ENCODE measurements around the gene CCNDBP1. TPM values are rescaled to one million over a fixed set of nuclear protein-coding genes. Genes with fewer than 3 reads are reported as not detected.

CCNDBP1 gene
- total RNA-seq, 4 donors from 2014 or later: 44.9 to 87.2 (median 69.6) TPM

GRCh38 chr15:43184407-43185124, 637 bp upstream of the CCNDBP1 start:
- Histone ChIP-seq H3K4me3 (peak overlapping the region; percentile 76 to 86 (median 82)), H3K4me1 (peaks cover 28 to 58% (median 38%) of the 10 kb centered on the region in 4 donors), H3K27me3 (no peaks in the 10 kb centered on the region), H3K36me3 (peaks cover 0 to 29% (median 7%) of the 10 kb centered on the region in 4 donors), H3K27ac (replicated peaks in 1 of 4) (peak overlapping the region; percentile 82 to 94 (median 88)), H3K9me3 (no peaks in the 10 kb centered on the region)
- intact Hi-C loops (cut with DNase I): loop anchor here (5.0 to 10.0 kb wide), 2 partner anchors 50 to 103 kb away; partner anchors contain the start of gene TMEM62
- 60% methylated on average over 9 of the region's 9 CpGs for WGBS
- no peak for TF ChIP-seq POLR2AphosphoS5 (IDR thresholded peaks at IDR 0.05)
- TF ChIP-seq, protein P1, sequence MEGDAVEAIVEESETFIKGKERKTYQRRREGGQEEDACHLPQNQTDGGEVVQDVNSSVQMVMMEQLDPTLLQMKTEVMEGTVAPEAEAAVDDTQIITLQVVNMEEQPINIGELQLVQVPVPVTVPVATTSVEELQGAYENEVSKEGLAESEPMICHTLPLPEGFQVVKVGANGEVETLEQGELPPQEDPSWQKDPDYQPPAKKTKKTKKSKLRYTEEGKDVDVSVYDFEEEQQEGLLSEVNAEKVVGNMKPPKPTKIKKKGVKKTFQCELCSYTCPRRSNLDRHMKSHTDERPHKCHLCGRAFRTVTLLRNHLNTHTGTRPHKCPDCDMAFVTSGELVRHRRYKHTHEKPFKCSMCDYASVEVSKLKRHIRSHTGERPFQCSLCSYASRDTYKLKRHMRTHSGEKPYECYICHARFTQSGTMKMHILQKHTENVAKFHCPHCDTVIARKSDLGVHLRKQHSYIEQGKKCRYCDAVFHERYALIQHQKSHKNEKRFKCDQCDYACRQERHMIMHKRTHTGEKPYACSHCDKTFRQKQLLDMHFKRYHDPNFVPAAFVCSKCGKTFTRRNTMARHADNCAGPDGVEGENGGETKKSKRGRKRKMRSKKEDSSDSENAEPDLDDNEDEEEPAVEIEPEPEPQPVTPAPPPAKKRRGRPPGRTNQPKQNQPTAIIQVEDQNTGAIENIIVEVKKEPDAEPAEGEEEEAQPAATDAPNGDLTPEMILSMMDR (IDR thresholded peaks at IDR 0.05): no peak
- TF ChIP-seq POLR2A (IDR thresholded peaks at IDR 0.05; ENCODE audit: low read depth): no peak
- no peak for DNase-seq (ENCODE audit: extremely low spot score)

DNA sequence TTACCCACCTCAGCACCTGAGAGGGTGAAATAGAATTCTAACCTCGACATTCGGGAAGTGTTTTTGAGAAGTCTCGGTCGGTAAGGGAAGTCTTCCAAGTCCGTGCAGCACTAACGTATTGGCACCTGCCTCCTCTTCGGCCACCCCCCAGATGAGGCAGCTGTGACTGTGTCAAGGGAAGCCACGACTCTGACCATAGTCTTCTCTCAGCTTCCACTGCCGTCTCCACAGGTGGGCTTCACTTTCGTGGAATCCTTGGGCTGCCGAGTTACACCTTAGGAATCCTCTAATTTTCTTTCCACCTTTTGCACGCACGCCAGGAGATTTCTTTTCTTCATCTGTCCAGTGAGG, 775 bp downstream of the CCNDBP1 start:
- Histone ChIP-seq H3K4me3 (peak overlapping the region; percentile 76 to 86 (median 82)), H3K9me3 (no peaks in the 10 kb centered on the region), H3K36me3 (peaks cover 2 to 37% (median 13%) of the 10 kb centered on the region in 4 donors), H3K27me3 (no peaks in the 10 kb centered on the region), H3K27ac (replicated peaks in 1 of 4) (peak overlapping the region; percentile 82 to 94 (median 88)), H3K4me1 (peaks cover 41 to 71% (median 51%) of the 10 kb centered on the region in 4 donors)
- WGBS: 2% methylated on average over 13 of the region's 13 CpGs
- TF ChIP-seq POLR2AphosphoS5 (IDR thresholded peaks at IDR 0.05) (no peak), EP300 (IDR thresholded peaks at IDR 0.05) (no peak), POLR2A (IDR thresholded peaks at IDR 0.05; ENCODE audit: low read depth) (no peak)
- TF ChIP-seq, protein P1 (IDR thresholded peaks at IDR 0.05): no peak
- DNase-seq (ENCODE audit: extremely low spot score): no peak
- intact Hi-C loops (cut with DNase I): loop anchor here (5.0 to 10.0 kb wide), 2 partner anchors 51 to 101 kb away; partner anchors contain the start of gene TMEM62

GRCh38 chr15:43187544-43188155, 2.4 kb downstream of the CCNDBP1 start:
- peaks cover 18 to 40% (median 27%) of the 10 kb centered on the region in 4 donors for H3K36me3 ChIP-seq
- intact Hi-C loops (cut with DNase I): loop anchor here (5.0 to 10.0 kb wide), 2 partner anchors 53 to 100 kb away; partner anchors contain the start of gene TMEM62

DNA sequence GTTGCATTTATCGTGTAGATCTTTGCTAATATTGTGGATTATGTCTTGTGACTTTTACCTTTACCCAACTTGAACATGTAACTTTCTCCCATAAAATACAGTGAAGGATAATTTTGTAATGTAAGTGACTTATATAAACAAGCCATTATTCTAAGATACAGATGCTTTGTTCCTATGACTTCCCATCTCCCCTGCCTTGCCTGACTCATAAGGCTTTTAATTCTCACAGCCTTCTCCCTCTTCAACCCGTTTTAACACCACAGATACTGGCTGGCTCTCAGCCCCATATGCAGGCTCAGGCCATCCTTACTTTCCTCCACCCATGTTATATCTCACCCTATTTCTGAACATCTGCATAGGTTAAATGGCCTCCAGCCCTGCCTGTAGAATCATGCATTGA, 4.1 kb downstream of the CCNDBP1 start:
- intact Hi-C loops (cut with DNase I): loop anchor here (5.0 to 10.0 kb wide), 2 partner anchors 54 to 98 kb away; partner anchors contain the start of gene TMEM62
- no peak for DNase-seq (ENCODE audit: extremely low spot score)
- no peak for TF ChIP-seq POLR2A (IDR thresholded peaks at IDR 0.05; ENCODE audit: low read depth)
- TF ChIP-seq EP300 (IDR thresholded peaks at IDR 0.05): no peak
- TF ChIP-seq POLR2AphosphoS5 (IDR thresholded peaks at IDR 0.05): no peak
- TF ChIP-seq, protein P1 (IDR thresholded peaks at IDR 0.05): no peak
- WGBS: 74% methylated on average over 2 of the region's 2 CpGs
- no peak overlapping the region for H3K27ac ChIP-seq (replicated peaks in 1 of 4)
- peaks cover 35 to 55% (median 45%) of the 10 kb centered on the region in 4 donors for H3K4me1 ChIP-seq
- peaks cover 28 to 50% (median 39%) of the 10 kb centered on the region in 4 donors for H3K36me3 ChIP-seq
- no peaks in the 10 kb centered on the region for H3K27me3 ChIP-seq
- no peaks in the 10 kb centered on the region for H3K9me3 ChIP-seq
- no peak overlapping the region for H3K4me3 ChIP-seq

More at GRCh38 chr15:43187544-43188155, 2.4 kb downstream of the CCNDBP1 start:
- Histone ChIP-seq H3K27ac (replicated peaks in 1 of 4) (no peak overlapping the region), H3K4me3 (peak overlapping the region in 1 of 4 donors; percentile 7), H3K9me3 (no peaks in the 10 kb centered on the region), H3K27me3 (no peaks in the 10 kb centered on the region), H3K4me1 (peaks cover 35 to 55% (median 45%) of the 10 kb centered on the region in 4 donors)
- no peak for TF ChIP-seq POLR2AphosphoS5 (IDR thresholded peaks at IDR 0.05)
- TF ChIP-seq, protein P1 (IDR thresholded peaks at IDR 0.05): peak; percentile 52 to 67 (median 58)
- no peak for TF ChIP-seq EP300 (IDR thresholded peaks at IDR 0.05)
- no peak for TF ChIP-seq POLR2A (IDR thresholded peaks at IDR 0.05; ENCODE audit: low read depth)
- 70% methylated on average over 2 of the region's 2 CpGs for WGBS
- no peak for DNase-seq (ENCODE audit: extremely low spot score)
